NCI-H146 treated with DMSO at 0.1 percent for 48 hours (cell line): ENCODE data around the gene POLN.

Experiments used
- DNase-seq: peaks from one replicate; lab custom pipeline; 2025; ENCODE audit not compliant: unreplicated experiment; lab: John Stamatoyannopoulos, UW

POLN gene

GRCh38 chr4:2264481-2265041 is 22.6 kb upstream of the POLN start:
- no peak for DNase-seq

GRCh38 chr4:2263926-2264321 is 22.0 kb upstream of the POLN start:
- DNase-seq = peak; percentile 74

GRCh38 chr4:2262944-2263250 is 21.0 kb upstream of the POLN start:
- DNase-seq = no peak

- peak; percentile 96 for DNase-seq
Observed at GRCh38 chr4:2262145-2262943, 20.4 kb upstream of the POLN start.

- no peak for DNase-seq
Observed at GRCh38 chr4:2261853-2262144, 19.9 kb upstream of the POLN start, which contains the start of gene MXD4. Gene MXD4 (minus strand): TSS chr4:2262109. CDS start chr4:2261980, 129 bp downstream.

GRCh38 chr4:2261110-2261852 is 19.4 kb upstream of the POLN start:
- no peak for DNase-seq

- no peak for DNase-seq
Observed at GRCh38 chr4:2260344-2261109, 18.6 kb upstream of the POLN start.

GRCh38 chr4:2259541-2260343 is 17.8 kb upstream of the POLN start:
- DNase-seq = no peak

GRCh38 chr4:2259036-2259540 is 17.2 kb upstream of the POLN start:
- no peak for DNase-seq

GRCh38 chr4:2258091-2259035 is 16.4 kb upstream of the POLN start:
- DNase-seq = no peak

- no peak for DNase-seq
Observed at GRCh38 chr4:2257361-2258081, 15.6 kb upstream of the POLN start.

GRCh38 chr4:2256781-2257191 is 14.9 kb upstream of the POLN start:
- DNase-seq = no peak

GRCh38 chr4:2256156-2256731 is 14.3 kb upstream of the POLN start:
- no peak for DNase-seq

GRCh38 chr4:2255501-2256155 is 13.7 kb upstream of the POLN start:
- DNase-seq = no peak

GRCh38 chr4:2254665-2255500 is 13.0 kb upstream of the POLN start:
- DNase-seq = no peak

GRCh38 chr4:2253160-2254084 is 11.5 kb upstream of the POLN start:
- DNase-seq = no peak
